HFFc6 (cell line): ENCODE data around the gene MARVELD1. TPM values are rescaled to one million over a fixed set of nuclear protein-coding genes. Genes with fewer than 3 reads are reported as not detected.

Experiments
- DNase-seq: peaks from one replicate; pipeline ENCODE4 v3.0.0-alpha.2; 2018
- H3K27ac Mint-ChIP-seq: 2 replicates; pipeline ENCODE4 v1.8.0; 2020; ENCODE audit warnings: mild to moderate bottlenecking, mixed read lengths
- H3K27me3 Mint-ChIP-seq: 2 replicates; pipeline ENCODE4 v1.8.0; 2021; ENCODE audit warnings: mild to moderate bottlenecking, moderate library complexity, mixed read lengths; ENCODE audit not compliant: insufficient read depth
- H3K36me3 Mint-ChIP-seq: 2 replicates; pipeline ENCODE4 v1.8.0; 2021; ENCODE audit warnings: low read depth, mixed read lengths
- H3K4me1 Mint-ChIP-seq: 2 replicates; pipeline ENCODE4 v1.8.0; 2020; ENCODE audit warnings: low read depth, mixed read lengths
- H3K4me3 Mint-ChIP-seq: 2 replicates; pipeline ENCODE4 v1.8.0; 2020; ENCODE audit warnings: mild to moderate bottlenecking, moderate library complexity, mixed read lengths
- H3K9me3 Mint-ChIP-seq: 2 replicates; pipeline ENCODE4 v1.8.0; 2020; ENCODE audit warnings: mild to moderate bottlenecking, mixed read lengths
- total RNA-seq, 6 experiments: library from RNA; stranded (reverse); fragmentation: NEBNext Ultra II Directional; extraction: Animal tissue kit (Norgen Biotek cat#: 25700); gene quantifications; 2 replicates in 1 of 6; 3 replicates in 5 of 6; pipeline ENCODE4 v1.2.3, GENCODE V29; 2021
- TF ChIP-seq, protein P1 (sequence below): fragments of 200-600 bp; sonication (generic); IDR thresholded peaks from 2 replicates; pipeline ENCODE4 v1.5.0; 2021; ENCODE audit warnings: antibody characterized with exemption, mild to moderate bottlenecking

The MARVELD1 gene
- total RNA-seq, 6 experiments from 2014 or later = 76.7 to 94.7 (median 80.9) TPM

DNA sequence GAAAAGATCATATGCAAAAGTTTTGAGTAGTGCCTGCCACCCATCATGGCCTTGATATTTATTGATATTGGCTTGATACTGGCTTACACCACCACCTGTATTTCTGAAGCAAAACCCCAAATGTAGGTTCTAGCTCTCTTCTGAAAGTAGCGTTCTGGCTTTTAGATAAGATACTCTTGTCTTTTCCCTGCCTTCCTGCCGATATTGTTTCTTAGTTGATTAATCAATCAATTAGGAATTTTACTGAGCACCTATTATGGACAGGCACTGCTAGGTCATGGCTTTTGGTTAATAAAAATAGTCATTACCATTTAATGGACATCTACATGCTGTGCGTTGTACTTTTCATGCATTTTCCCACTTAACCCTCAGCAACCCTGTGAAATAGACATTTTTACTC, 50.4 kb downstream of the MARVELD1 start:
- no peak overlapping the region for H3K4me3 Mint-ChIP-seq
- no peak for DNase-seq
- H3K4me1 Mint-ChIP-seq = no peaks in the 10 kb centered on the region
- TF ChIP-seq, protein P1, sequence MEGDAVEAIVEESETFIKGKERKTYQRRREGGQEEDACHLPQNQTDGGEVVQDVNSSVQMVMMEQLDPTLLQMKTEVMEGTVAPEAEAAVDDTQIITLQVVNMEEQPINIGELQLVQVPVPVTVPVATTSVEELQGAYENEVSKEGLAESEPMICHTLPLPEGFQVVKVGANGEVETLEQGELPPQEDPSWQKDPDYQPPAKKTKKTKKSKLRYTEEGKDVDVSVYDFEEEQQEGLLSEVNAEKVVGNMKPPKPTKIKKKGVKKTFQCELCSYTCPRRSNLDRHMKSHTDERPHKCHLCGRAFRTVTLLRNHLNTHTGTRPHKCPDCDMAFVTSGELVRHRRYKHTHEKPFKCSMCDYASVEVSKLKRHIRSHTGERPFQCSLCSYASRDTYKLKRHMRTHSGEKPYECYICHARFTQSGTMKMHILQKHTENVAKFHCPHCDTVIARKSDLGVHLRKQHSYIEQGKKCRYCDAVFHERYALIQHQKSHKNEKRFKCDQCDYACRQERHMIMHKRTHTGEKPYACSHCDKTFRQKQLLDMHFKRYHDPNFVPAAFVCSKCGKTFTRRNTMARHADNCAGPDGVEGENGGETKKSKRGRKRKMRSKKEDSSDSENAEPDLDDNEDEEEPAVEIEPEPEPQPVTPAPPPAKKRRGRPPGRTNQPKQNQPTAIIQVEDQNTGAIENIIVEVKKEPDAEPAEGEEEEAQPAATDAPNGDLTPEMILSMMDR = no peak
- H3K27me3 Mint-ChIP-seq = peaks cover 11% of the 10 kb centered on the region
- no peaks in the 10 kb centered on the region for H3K9me3 Mint-ChIP-seq
- H3K36me3 Mint-ChIP-seq = no peaks in the 10 kb centered on the region; the same call in 1 of the 2 replicates
- H3K27ac Mint-ChIP-seq = no peak overlapping the region

DNA sequence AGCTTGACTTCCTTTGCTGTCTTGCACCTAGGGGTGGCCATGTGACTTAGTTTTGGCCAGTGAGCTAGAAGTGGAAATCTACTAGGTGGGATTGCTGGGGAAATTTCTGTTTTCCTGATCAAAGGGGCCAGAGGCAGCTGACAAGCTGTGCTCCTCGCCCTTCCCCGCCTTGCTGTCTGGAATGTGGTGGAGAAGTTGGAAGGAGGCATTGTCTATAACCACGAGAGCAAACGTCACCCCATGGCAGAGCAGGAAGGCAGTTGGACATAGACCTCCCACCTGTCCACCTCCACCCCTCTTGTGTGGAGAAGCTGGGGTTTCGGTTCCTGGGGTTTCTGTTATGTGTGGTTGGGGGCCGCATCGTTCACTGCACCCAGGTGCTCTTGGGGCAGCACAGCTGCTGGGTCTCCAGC, 51.0 kb downstream of the MARVELD1 start:
- Mint-ChIP-seq H3K4me1 (no peaks in the 10 kb centered on the region), H3K9me3 (no peaks in the 10 kb centered on the region), H3K27me3 (peaks cover 17% of the 10 kb centered on the region), H3K4me3 (no peak overlapping the region), H3K27ac (no peak overlapping the region), H3K36me3 (no peaks in the 10 kb centered on the region; the same call in 1 of the 2 replicates)
- TF ChIP-seq, protein P1 = no peak
- DNase-seq = no peak

DNA sequence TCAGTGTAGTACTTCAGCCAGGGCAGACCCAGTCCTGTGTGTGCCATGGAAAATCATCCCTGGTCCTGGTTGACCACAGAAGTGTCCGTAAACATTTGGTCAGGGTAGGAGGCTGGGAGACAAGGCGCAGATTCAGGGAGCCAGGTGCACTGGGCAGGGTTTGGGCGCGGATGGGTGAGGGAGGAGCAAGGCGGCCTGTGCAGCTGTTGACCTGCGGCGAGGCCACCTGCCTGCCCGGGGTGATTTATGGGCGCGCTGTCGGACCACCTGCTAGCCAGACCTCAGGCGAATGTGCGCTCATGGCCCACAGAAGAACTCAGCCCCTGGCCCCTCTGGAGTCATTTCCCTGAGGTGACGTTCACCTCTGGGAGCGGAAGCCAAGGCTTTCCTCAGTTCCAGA, 51.7 kb downstream of the MARVELD1 start:
- TF ChIP-seq, protein P1 = no peak
- Mint-ChIP-seq H3K36me3 (no peaks in the 10 kb centered on the region; the same call in 1 of the 2 replicates), H3K4me1 (no peaks in the 10 kb centered on the region), H3K9me3 (no peaks in the 10 kb centered on the region), H3K27ac (no peak overlapping the region), H3K4me3 (no peak overlapping the region), H3K27me3 (peaks cover 19% of the 10 kb centered on the region)
- no peak for DNase-seq

DNA sequence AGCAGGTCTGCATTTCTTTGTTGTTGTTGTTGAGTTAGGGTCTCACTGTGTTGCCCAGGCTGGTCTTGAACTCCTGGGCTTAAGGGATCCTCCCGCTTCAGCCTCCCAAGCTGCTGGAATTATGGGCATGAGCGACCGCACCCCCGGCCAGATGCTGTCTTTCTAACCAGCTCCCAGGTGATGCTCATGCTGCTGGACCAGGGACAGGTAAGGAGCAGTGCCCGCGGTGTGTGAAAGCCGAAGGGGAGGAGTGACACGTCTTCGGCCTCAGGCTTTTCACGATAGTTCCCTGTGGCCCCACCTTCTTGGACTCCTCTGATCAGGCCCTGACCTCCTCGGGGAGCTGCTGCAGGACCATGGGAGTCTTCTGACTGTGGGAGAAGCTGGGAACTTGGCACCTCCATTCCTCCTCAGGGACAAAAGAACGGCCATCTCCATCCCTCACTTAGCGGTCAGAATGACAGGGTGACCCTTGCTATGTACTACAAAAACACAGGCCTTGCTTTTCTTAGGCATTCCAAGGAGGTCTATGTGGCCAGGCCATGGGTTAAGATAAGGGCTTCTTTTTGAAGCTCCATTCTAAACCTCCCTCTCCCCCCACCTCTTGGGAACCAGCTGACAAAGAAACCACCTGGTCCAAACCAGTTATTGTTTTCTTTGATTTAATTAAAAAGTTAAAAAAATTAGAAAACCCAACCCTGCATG, 52.7 kb downstream of the MARVELD1 start:
- no peaks in the 10 kb centered on the region; the same call in 1 of the 2 replicates for H3K36me3 Mint-ChIP-seq
- TF ChIP-seq, protein P1 = no peak
- peaks cover 23% of the 10 kb centered on the region for H3K27me3 Mint-ChIP-seq
- DNase-seq = no peak
- H3K4me1 Mint-ChIP-seq = no peaks in the 10 kb centered on the region
- H3K27ac Mint-ChIP-seq = no peak overlapping the region
- no peak overlapping the region for H3K4me3 Mint-ChIP-seq
- no peaks in the 10 kb centered on the region for H3K9me3 Mint-ChIP-seq

DNA sequence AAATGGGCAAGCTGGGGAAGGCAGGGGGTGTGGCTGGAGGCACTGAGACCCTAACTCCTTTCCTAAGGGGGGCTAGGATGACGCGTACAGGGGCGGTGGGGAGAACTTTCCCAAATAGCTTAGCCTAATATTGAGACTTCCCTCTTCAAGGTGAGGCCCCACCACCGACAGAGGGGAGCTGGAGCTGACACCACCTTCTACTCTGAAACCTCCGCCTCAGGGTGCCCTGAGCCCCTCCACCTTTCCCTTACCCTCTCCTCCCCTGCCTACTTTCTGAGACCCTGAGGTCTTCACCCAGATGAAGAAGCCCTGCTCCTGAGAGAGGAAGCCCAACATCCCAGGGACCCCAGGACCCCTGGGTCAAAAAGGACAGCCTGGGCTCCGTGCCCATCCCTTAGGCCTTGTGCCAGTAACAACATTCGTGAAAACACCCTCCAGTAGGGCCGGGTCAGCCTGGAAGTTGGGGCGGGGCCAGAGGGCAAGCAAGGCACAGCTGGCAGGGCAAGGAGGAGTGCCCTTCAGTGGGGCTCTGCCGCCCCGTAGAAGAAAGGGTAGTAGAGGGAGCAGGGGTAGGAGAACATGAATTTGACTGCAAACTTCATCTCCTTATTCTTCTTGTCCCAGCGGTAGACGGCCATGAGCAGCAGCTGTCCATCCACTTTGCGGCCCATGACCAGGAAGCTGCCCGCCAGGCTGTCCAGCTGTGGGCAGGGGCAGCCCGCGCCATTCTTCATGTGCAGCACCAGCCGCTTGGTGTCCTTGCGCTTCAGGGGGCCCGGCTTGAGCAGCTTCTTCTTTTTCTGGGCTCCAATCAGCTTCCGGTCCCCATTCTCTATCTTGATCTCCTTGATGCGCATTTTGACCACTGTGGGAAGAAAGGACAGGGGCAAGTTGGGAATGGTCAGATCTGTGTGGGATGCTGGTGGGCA, 53.7 kb downstream of the MARVELD1 start:
- TF ChIP-seq, protein P1 = no peak

More for the DNA sequence above, 53.7 kb downstream of the MARVELD1 start:
- Mint-ChIP-seq H3K4me3 (no peak overlapping the region), H3K9me3 (no peaks in the 10 kb centered on the region), H3K27ac (no peak overlapping the region), H3K4me1 (peaks cover 3% of the 10 kb centered on the region), H3K27me3 (peaks cover 29% of the 10 kb centered on the region), H3K36me3 (no peaks in the 10 kb centered on the region)
- no peak for DNase-seq

Other genes with a start within 250 kb of the MARVELD1 start
- gene MMS19, start 215.3 kb upstream of the MARVELD1 start, total RNA-seq = 10 to 100 TPM; 53.8 to 61.2 (median 56.3) TPM
- 10 to 100 TPM; 31.3 to 42.1 (median 34.8) TPM for gene UBTD1, start 214.8 kb upstream of the MARVELD1 start, total RNA-seq
- gene ANKRD2, start 141.0 kb upstream of the MARVELD1 start, total RNA-seq = 1 to 10 TPM in 4 of 6 experiments, under 1 TPM in 2; 0.31 to 7.7 (median 6.5) TPM
- gene HOGA1, start 129.3 kb upstream of the MARVELD1 start, total RNA-seq = under 1 TPM; 0.26 to 0.66 (median 0.46) TPM
- not detected for gene C10orf62, start 124.0 kb upstream of the MARVELD1 start, total RNA-seq
- gene MORN4, start 80.2 kb upstream of the MARVELD1 start, total RNA-seq = 10 to 100 TPM in 3 of 6 experiments, 1 to 10 TPM in 3; 9.4 to 11.3 (median 10.1) TPM
- gene PI4K2A, start 73.1 kb upstream of the MARVELD1 start, total RNA-seq = 10 to 100 TPM; 26.7 to 35.3 (median 31.6) TPM
- 10 to 100 TPM; 28.2 to 44.8 (median 39.5) TPM for gene AVPI1, start 26.5 kb upstream of the MARVELD1 start, total RNA-seq
- 10 to 100 TPM; 16.6 to 23.0 (median 18.3) TPM for gene ZFYVE27, start 23.4 kb downstream of the MARVELD1 start, total RNA-seq
- not detected for gene SFRP5, start 58.3 kb downstream of the MARVELD1 start, total RNA-seq
- gene GOLGA7B, start 136.1 kb downstream of the MARVELD1 start, total RNA-seq = not detected